ENCODE data around the gene DSTYK.

- TF ChIP-seq CTCF (IDR thresholded peaks at IDR 0.05), result no peak
- TF ChIP-seq POLR2A (IDR thresholded peaks at IDR 0.05), result no peak
These were observed 35.8 kb upstream of the DSTYK start for GRCh38 chr1:205247130-205247921.

Data from thyroid gland (tissue), 4 donors.